MM.1S (cell line): ENCODE results near the gene RASGRP1.

Experiments used
- DNase-seq: peaks from one replicate; pipeline ENCODE4 v3.0.0-alpha.2; 2015
- H2AFZ ChIP-seq: fragments of 300-600 bp; sonication (generic); 2 replicates; pipeline ENCODE4 v1.6.0; 2016; ENCODE audit warnings: antibody characterized with exemption, low read length
- H3F3A ChIP-seq: fragments of 300-600 bp; sonication (generic); 2 replicates; pipeline ENCODE4 v1.6.1; 2016; ENCODE audit warnings: mild to moderate bottlenecking, antibody characterized with exemption, low read length, moderate library complexity, mixed read lengths; ENCODE audit not compliant: insufficient read depth
- H3K27ac ChIP-seq: fragments of 300-600 bp; sonication (generic); 2 replicates; pipeline ENCODE4 v1.5.1; 2016; ENCODE audit warnings: mild to moderate bottlenecking, low read length
- H3K27me3 ChIP-seq: fragments of 300-600 bp; sonication (generic); replicated peaks from 2 replicates; pipeline ENCODE4 v1.6.0; 2016; ENCODE audit warnings: low read length; ENCODE audit not compliant: insufficient read depth
- H3K36me3 ChIP-seq: fragments of 300-600 bp; sonication (generic); replicated peaks from 2 replicates; pipeline ENCODE4 v1.6.1; 2016; ENCODE audit warnings: mild to moderate bottlenecking, low read length, mixed read lengths; ENCODE audit not compliant: insufficient read depth
- H3K4me1 ChIP-seq: fragments of 300-600 bp; sonication (generic); 2 replicates; pipeline ENCODE4 v1.6.1; 2016; ENCODE audit warnings: low read length, mixed read lengths
- H3K4me2 ChIP-seq: fragments of 300-600 bp; sonication (generic); 2 replicates; pipeline ENCODE4 v1.6.0; 2016; ENCODE audit warnings: low read depth, low read length
- H3K4me3 ChIP-seq: fragments of 300-600 bp; sonication (generic); 2 replicates; pipeline ENCODE4 v1.5.1; 2016; ENCODE audit warnings: low read length, mixed read lengths
- H3K79me2 ChIP-seq: fragments of 300-600 bp; sonication (generic); 2 replicates; pipeline ENCODE4 v1.6.1; 2016; ENCODE audit warnings: mixed run types, low read length, mixed read lengths
- H3K9ac ChIP-seq: fragments of 300-600 bp; sonication (generic); 2 replicates; pipeline ENCODE4 v1.6.1; 2016; ENCODE audit warnings: low read length, mixed read lengths
- H3K9me2 ChIP-seq: fragments of 300-600 bp; sonication (generic); replicated peaks from 2 replicates; pipeline ENCODE4 v1.6.1; 2016; ENCODE audit warnings: mild to moderate bottlenecking, low read length, mixed read lengths; ENCODE audit not compliant: insufficient read depth
- H3K9me3 ChIP-seq: fragments of 300-600 bp; sonication (generic); replicated peaks from 2 replicates; pipeline ENCODE4 v1.6.1; 2016; ENCODE audit warnings: mild to moderate bottlenecking, low read length, mixed read lengths; ENCODE audit not compliant: insufficient read depth
- H4K20me1 ChIP-seq: fragments of 300-600 bp; sonication (generic); 2 replicates; pipeline ENCODE4 v1.6.1; 2016; ENCODE audit warnings: mild to moderate bottlenecking, low read length, moderate library complexity, mixed read lengths; ENCODE audit not compliant: insufficient read depth
- EZH2 ChIP-seq: fragments of 300-600 bp; sonication (generic); optimal IDR thresholded peaks from 2 replicates; pipeline ENCODE3; 2017; ENCODE audit warnings: low read depth, mild to moderate bottlenecking, antibody characterized with exemption, low read length, mixed read lengths
- EZH2phosphoT487 ChIP-seq: fragments of 300-600 bp; sonication (generic); IDR thresholded peaks from 2 replicates; pipeline ENCODE4 v1.6.1; 2018; ENCODE audit warnings: antibody characterized with exemption, low read length
- TF ChIP-seq, protein P1 (sequence below): fragments of 300-600 bp; sonication (generic); IDR thresholded peaks from 2 replicates; pipeline ENCODE4 v1.5.1; 2016; ENCODE audit warnings: antibody characterized with exemption, low read length, mixed read lengths

RASGRP1 gene

GRCh38 chr15:38512901-38513300, 51.7 kb downstream of the RASGRP1 start:
- H3K9ac ChIP-seq: no peak overlapping the region
- H3K9me3 ChIP-seq: no peaks in the 10 kb centered on the region
- H3F3A ChIP-seq: no peaks in the 10 kb centered on the region
- no peak overlapping the region for H2AFZ ChIP-seq
- no peak for DNase-seq
- H3K27ac ChIP-seq: no peak overlapping the region
- H3K36me3 ChIP-seq: no peaks in the 10 kb centered on the region
- no peaks in the 10 kb centered on the region for H3K79me2 ChIP-seq
- H3K4me1 ChIP-seq: no peaks in the 10 kb centered on the region
- no peaks in the 10 kb centered on the region for H3K27me3 ChIP-seq
- no peaks in the 10 kb centered on the region for H4K20me1 ChIP-seq
- TF ChIP-seq EZH2 (no peak), EZH2phosphoT487 (no peak)
- TF ChIP-seq, protein P1, sequence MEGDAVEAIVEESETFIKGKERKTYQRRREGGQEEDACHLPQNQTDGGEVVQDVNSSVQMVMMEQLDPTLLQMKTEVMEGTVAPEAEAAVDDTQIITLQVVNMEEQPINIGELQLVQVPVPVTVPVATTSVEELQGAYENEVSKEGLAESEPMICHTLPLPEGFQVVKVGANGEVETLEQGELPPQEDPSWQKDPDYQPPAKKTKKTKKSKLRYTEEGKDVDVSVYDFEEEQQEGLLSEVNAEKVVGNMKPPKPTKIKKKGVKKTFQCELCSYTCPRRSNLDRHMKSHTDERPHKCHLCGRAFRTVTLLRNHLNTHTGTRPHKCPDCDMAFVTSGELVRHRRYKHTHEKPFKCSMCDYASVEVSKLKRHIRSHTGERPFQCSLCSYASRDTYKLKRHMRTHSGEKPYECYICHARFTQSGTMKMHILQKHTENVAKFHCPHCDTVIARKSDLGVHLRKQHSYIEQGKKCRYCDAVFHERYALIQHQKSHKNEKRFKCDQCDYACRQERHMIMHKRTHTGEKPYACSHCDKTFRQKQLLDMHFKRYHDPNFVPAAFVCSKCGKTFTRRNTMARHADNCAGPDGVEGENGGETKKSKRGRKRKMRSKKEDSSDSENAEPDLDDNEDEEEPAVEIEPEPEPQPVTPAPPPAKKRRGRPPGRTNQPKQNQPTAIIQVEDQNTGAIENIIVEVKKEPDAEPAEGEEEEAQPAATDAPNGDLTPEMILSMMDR: no peak
- H3K9me2 ChIP-seq: no peaks in the 10 kb centered on the region
- no peak overlapping the region for H3K4me2 ChIP-seq
- H3K4me3 ChIP-seq: no peak overlapping the region

DNA sequence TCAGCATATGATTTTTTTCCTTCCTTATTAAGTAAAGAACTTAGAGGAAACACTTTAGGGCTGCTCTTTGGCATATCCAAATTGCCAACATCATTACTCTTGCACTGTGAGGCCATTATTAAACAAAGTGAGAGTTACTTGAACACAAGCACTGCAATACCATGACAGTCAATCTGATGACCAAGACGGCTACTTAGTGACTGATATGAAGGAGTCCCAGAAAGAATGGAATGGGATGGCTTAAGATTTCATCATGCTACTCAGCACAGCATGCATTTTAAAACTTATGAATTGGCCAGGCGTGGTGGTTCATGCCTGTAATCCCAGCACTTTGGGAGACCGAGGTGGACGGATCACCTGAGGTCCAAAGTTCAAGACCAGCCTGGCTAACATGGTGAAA, 55.5 kb downstream of the RASGRP1 start:
- TF ChIP-seq, protein P1: no peak
- TF ChIP-seq EZH2phosphoT487 (no peak), EZH2 (no peak)
- Histone ChIP-seq H3K9me2 (no peaks in the 10 kb centered on the region), H3K9ac (no peak overlapping the region), H3K9me3 (no peaks in the 10 kb centered on the region), H3K27me3 (no peaks in the 10 kb centered on the region), H3K4me2 (no peak overlapping the region), H3F3A (no peaks in the 10 kb centered on the region), H3K36me3 (no peaks in the 10 kb centered on the region), H3K79me2 (no peaks in the 10 kb centered on the region), H2AFZ (no peak overlapping the region), H3K4me3 (no peak overlapping the region), H3K27ac (no peak overlapping the region), H3K4me1 (no peaks in the 10 kb centered on the region), H4K20me1 (no peaks in the 10 kb centered on the region)
- DNase-seq: no peak

DNA sequence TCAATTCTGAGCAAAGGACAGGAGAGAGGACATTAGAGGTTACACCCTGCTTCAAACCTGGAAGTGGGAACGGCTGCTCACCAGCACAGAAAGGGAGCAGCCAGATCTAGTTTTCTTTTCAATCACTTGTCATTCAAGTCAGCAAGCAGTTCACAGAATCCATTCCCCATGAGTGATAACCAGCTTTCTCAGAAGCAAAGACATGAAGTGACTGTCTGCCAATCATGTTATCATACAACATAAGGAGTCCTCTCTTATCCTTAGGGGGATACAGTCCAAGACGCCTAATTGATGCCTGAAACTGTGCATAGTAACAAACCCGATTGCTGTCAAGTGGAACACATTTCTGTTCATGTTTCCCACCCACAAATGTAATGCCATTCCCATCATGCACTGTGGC, 56.0 kb downstream of the RASGRP1 start:
- Histone ChIP-seq H3K36me3 (no peaks in the 10 kb centered on the region), H3K9me3 (no peaks in the 10 kb centered on the region), H2AFZ (no peak overlapping the region), H3K27me3 (no peaks in the 10 kb centered on the region), H3F3A (no peaks in the 10 kb centered on the region), H3K79me2 (no peaks in the 10 kb centered on the region), H3K9ac (no peak overlapping the region), H4K20me1 (no peaks in the 10 kb centered on the region), H3K9me2 (no peaks in the 10 kb centered on the region), H3K4me1 (no peaks in the 10 kb centered on the region), H3K27ac (no peak overlapping the region), H3K4me3 (no peak overlapping the region), H3K4me2 (no peak overlapping the region)
- DNase-seq: no peak
- no peak for TF ChIP-seq EZH2
- no peak for TF ChIP-seq EZH2phosphoT487
- TF ChIP-seq, protein P1: no peak

- Histone ChIP-seq H3K79me2 (no peaks in the 10 kb centered on the region), H3F3A (no peaks in the 10 kb centered on the region), H3K4me2 (no peak overlapping the region), H3K27me3 (no peaks in the 10 kb centered on the region), H3K36me3 (no peaks in the 10 kb centered on the region), H3K9me3 (no peaks in the 10 kb centered on the region), H3K4me1 (no peaks in the 10 kb centered on the region), H3K9me2 (no peaks in the 10 kb centered on the region), H3K9ac (no peak overlapping the region), H3K27ac (no peak overlapping the region), H3K4me3 (no peak overlapping the region), H2AFZ (no peak overlapping the region), H4K20me1 (no peaks in the 10 kb centered on the region)
- DNase-seq: no peak
- TF ChIP-seq EZH2: no peak
- TF ChIP-seq, protein P1: no peak
- no peak for TF ChIP-seq EZH2phosphoT487
Measured at GRCh38 chr15:38507570-38507969, 57.0 kb downstream of the RASGRP1 start.
